NK-92 treated with Interleukin-12 subunit alpha and Interleukin-12 subunit beta, amount 100 ng/mL, for 24 hours (cell line): ENCODE measurements around the gene TAF8.

ENCODE experiments used
- DNase-seq: peaks from one replicate; lab custom pipeline; 2025; lab: John Stamatoyannopoulos, UW

Gene TAF8

GRCh38 chr6:42124223-42124836, 74.0 kb downstream of the TAF8 start:
- DNase-seq = no peak

DNA sequence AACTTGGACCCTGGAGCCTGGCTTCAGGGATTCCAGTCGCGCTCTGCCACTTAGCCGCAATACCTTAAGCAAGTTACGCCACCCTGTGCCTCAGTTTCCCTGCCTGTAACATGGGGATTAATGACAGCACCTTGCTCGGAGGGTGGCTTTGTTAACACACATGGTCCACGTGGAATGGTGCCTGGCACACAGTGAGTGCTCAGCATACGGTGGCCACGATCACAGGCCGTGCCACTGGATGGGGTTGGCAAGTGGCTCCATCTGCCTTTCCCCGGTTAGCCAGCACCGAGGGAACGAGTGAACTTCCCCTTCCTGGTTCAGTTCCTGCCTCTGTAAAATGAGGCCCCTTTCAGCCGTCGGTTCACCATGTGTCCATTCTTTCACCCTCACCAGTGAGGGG, 74.9 kb downstream of the TAF8 start:
- no peak for DNase-seq

DNA sequence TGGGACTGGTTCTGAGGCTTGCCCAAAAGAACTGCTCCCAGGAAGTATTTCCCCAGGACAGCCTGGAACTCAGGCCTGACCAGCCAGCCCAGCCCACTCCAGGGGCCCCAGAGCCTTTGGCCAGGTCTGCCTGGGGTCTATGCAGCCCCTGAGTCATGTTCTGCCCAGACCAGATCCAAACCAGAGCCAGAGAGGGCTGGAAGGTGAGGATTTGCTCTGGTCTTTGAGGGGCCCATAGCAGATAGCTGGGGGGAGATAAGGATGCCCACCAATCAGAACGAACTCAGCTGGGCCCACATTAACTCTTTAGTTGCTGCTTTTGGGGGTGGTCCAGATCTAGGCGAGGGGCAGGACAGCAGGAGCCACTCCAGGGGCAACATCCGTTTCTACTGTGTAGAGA, 75.3 kb downstream of the TAF8 start:
- no peak for DNase-seq

DNA sequence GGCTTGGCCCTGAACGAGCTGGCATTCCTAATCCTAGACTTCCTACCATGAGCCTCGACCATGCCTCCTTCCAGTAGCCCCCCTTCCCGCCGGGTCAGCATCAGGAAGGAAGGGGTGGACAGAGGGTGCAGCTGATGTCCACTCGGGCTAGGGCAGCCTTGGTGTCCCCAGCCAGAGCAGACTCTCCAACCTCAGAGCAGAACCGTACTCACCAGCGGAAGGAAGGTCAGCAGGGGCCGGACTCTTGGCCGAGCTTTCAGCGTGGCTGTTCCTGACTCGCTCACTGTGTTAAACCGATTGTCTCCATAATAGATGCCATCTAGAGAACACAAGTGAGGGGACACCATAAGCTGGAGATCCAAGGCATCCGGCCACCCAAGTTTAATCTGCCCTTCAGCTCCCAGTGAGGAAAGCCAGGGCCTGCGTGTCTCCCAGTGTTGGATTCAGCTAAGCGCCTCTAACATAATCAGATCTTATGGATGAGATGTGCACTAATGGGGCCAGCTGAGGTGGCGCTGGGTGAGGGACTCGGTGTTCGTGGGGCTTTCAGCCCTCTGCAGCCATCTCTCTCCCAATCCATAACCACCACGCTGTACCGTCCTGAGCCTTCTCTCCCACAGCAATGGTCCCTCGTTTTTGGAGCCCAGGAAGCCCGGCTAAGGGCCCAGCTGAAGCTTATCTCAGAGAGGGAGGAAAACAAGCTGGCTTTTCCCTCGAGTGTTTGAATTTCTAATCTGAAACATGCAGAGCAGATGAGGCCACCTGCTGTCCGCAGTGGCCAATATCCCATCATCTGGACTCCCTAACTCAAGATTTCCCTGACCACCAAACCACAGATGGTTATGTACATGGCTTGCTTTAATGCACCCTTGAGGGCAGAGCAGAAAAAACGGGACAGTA, 78.4 kb downstream of the TAF8 start:
- DNase-seq = no peak

DNA sequence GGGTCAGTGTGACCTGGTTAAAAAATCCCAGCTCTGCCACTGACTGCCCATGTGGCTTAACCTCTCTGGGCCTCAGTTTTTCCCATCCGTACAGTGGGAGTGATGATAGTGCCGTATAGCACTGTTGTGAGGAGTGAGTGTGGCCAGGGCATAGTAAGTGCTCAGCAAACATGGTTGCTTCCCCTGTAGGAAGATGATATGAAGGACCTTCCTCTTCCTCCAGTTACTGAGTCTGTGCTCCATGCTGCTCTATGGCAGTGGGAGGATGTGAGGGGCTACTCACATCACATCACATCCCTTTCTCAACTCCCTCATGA, 79.0 kb downstream of the TAF8 start:
- DNase-seq = no peak

- DNase-seq = no peak
Observed at GRCh38 chr6:42131531-42131930, 81.2 kb downstream of the TAF8 start.

GRCh38 chr6:42133926-42134325, 83.6 kb downstream of the TAF8 start:
- no peak for DNase-seq

GRCh38 chr6:42135161-42135560, 84.8 kb downstream of the TAF8 start:
- DNase-seq = no peak

DNA sequence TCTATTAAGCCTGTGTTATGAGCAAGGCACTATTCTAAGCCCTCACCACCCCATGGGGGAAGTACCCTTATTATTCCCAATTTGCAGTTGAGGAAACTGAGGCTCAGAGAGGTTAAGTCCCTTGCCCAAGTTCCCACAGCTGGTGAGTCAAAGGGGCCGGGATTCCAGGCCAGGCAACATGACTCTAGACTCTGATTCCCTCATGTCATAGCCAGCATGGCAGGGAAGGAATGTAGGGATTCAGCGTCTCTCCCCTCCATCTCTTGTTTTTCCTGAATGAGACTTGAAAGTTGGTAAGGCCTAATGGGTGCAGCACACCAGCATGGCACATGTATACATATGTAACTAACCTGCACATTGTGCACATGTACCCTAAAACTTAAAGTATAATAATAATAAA, 85.4 kb downstream of the TAF8 start:
- DNase-seq = no peak

DNA sequence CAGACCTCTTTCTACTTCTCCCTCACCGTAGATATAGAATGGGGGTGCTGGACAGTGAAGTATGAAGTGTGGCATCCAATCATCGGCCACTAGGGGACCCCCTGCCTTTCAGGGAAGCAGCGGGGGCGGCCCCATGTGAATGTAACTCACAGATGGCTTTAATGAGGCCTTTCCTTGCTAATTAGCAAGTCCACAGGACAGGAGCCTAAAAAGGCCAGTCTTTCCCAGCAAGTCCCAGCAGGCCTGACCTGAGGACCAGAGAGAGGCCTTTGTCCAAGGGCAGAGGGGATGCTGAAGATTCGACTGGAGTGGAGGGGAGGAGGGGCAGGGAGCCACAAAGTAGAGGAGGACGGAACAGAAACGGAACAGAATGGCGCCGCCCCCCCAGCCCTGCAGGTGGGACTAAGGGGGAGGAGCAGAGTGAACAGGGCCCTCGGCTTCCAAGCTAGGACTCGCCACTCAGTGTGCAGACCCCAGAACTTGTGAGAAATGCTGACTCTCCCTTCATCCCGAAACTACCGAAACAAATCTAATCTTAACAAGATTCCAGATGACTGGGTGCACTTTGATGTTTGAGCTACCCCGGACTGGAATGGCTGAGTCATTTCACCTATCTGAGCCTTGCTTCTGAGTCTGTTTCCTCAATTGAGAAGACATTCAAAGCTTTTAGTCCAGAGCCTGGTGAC, 86.3 kb downstream of the TAF8 start:
- DNase-seq = no peak
